ENCODE results near the gene USP32. TPM values are rescaled to one million over a fixed set of nuclear protein-coding genes. Genes with fewer than 3 reads are reported as not detected.

Gene USP32
- total and polyA plus RNA-seq, 2 donors from 2014 or later = 14.6 to 53.1 TPM

- DNase-seq (no peak), FAIRE-seq (no peak)
- Histone ChIP-seq H3K4me1 (ENCODE audit: control insufficient read depth in 2 of 3, insufficient read depth in 2 of 3, low read depth in 1 of 3, low read length in 3 of 3) (peaks cover 0 to 6% (median 2%) of the 10 kb centered on the region in 3 donors), H3K9ac (ENCODE audit: low read length in 3 of 3) (no peak overlapping the region), H3K36me3 (ENCODE audit: control insufficient read depth in 2 of 3, insufficient read depth in 3 of 3, low read length in 3 of 3) (no peaks in the 10 kb centered on the region), H3K27ac (ENCODE audit: low read depth in 2 of 2, low read length in 2 of 2) (no peak overlapping the region), H3K9me3 (ENCODE audit: control insufficient read depth in 2 of 3, insufficient read depth in 1 of 3, low read length in 3 of 3) (no peaks in the 10 kb centered on the region), H3K4me3 (ENCODE audit: low read length in 3 of 3) (no peak overlapping the region), H3K27me3 (ENCODE audit: control insufficient read depth, insufficient read depth, low read length) (no peaks in the 10 kb centered on the region)
- intact Hi-C loops (cut with DNase I) = no loop called here
- TF ChIP-seq CTCF (IDR thresholded peaks at IDR 0.05; ENCODE audit: borderline replicate concordance, extremely low read depth, insufficient read depth) = no peak
Observed at GRCh38 chr17:60396412-60396811, 4.5 kb upstream of the USP32 start.

GRCh38 chr17:60395508-60396065, 3.7 kb upstream of the USP32 start:
- FAIRE-seq (no peak), DNase-seq (no peak)
- Histone ChIP-seq H3K27me3 (ENCODE audit: control insufficient read depth, insufficient read depth, low read length) (no peaks in the 10 kb centered on the region), H3K36me3 (ENCODE audit: control insufficient read depth in 2 of 3, insufficient read depth in 3 of 3, low read length in 3 of 3) (no peaks in the 10 kb centered on the region), H3K4me3 (ENCODE audit: low read length in 3 of 3) (no peak overlapping the region), H3K9ac (ENCODE audit: low read length in 3 of 3) (no peak overlapping the region), H3K27ac (ENCODE audit: low read depth in 2 of 2, low read length in 2 of 2) (no peak overlapping the region), H3K4me1 (ENCODE audit: control insufficient read depth in 2 of 3, insufficient read depth in 2 of 3, low read depth in 1 of 3, low read length in 3 of 3) (peaks cover 0 to 7% (median 6%) of the 10 kb centered on the region in 3 donors), H3K9me3 (ENCODE audit: control insufficient read depth in 2 of 3, insufficient read depth in 1 of 3, low read length in 3 of 3) (no peaks in the 10 kb centered on the region)
- no peak for TF ChIP-seq CTCF (IDR thresholded peaks at IDR 0.05; ENCODE audit: borderline replicate concordance, extremely low read depth, insufficient read depth)
- intact Hi-C loops (cut with DNase I) = no loop called here

DNA sequence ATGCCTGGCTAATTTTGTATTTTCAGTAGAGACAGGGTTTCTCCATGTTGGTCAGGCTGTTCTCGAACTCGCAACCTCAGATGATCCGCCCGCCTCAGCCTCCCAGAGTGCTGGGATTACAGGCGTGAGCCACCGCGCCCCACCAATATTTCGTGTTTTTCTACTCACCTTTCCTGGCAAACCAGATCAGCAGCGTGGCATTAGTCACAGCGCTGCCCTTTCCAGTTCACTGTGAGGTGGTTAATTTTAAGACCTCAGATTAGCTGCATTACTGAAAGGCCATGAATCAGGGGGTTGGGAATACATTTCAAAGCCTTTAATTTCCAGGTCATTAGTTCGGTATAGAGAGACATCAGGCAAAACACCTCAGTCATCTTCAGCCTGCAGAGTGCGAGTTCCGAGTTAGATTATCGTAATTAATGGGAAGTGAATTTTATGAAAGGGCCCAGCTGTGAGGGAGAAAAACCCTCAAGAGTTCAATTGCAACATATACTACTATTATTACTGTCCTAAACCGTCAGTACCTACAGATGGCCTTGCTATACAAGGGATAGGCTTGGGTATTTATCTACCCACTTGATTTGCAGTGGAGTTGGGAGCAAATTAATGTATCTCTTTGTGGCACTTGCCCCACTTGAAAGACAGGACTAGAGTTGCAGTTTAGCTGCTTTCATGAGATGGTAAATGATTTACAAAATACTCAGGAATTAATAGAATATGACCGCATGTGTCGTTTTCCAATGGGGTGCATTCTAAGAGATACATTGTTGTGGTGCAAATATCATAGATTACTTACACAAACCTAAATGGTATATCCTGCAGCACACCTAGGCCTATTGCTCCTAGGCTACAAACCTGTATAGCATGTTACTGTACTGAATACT, 2.1 kb upstream of the USP32 start:
- intact Hi-C loops (cut with DNase I) = no loop called here
- no peak overlapping the region for H3K9ac ChIP-seq (ENCODE audit: low read length in 3 of 3)
- FAIRE-seq (no peak), DNase-seq (peak in 4 of 5 donors; percentile 21 to 68 (median 52))
- H3K4me1 ChIP-seq (ENCODE audit: control insufficient read depth in 2 of 3, insufficient read depth in 2 of 3, low read depth in 1 of 3, low read length in 3 of 3) = peaks cover 0 to 7% (median 6%) of the 10 kb centered on the region in 3 donors
- H3K27ac ChIP-seq (ENCODE audit: low read depth in 2 of 2, low read length in 2 of 2) = no peak overlapping the region
- no peak for TF ChIP-seq CTCF (IDR thresholded peaks at IDR 0.05; ENCODE audit: borderline replicate concordance, extremely low read depth, insufficient read depth)
- no peaks in the 10 kb centered on the region for H3K9me3 ChIP-seq (ENCODE audit: control insufficient read depth in 2 of 3, insufficient read depth in 1 of 3, low read length in 3 of 3)
- H3K36me3 ChIP-seq (ENCODE audit: control insufficient read depth in 2 of 3, insufficient read depth in 3 of 3, low read length in 3 of 3) = no peaks in the 10 kb centered on the region
- H3K4me3 ChIP-seq (ENCODE audit: low read length in 3 of 3) = no peak overlapping the region
- H3K27me3 ChIP-seq (ENCODE audit: control insufficient read depth, insufficient read depth, low read length) = no peaks in the 10 kb centered on the region
